ENCODE measurements around the gene ARHGAP30.
A peak's percentile ranks its signal among the peaks of the same experiment; 100 is the strongest.

GRCh38 chr1:161069731-161070270 is at the start of gene ARHGAP30:
- TF ChIP-seq CTCF (IDR thresholded peaks at IDR 0.05) (no peak), POLR2A (IDR thresholded peaks at IDR 0.05) (peak in 1 of 4 donors; percentile 74), POLR2AphosphoS5 (IDR thresholded peaks at IDR 0.05) (peak; percentile 74 to 79)
